ENCODE data around the gene C10orf90.

GRCh38 chr10:126561294-126561920 lies 109.1 kb downstream of the C10orf90 start:
- TF ChIP-seq CTCF (IDR thresholded peaks at IDR 0.05) (no peak), SIN3A (IDR thresholded peaks at IDR 0.05; ENCODE audit: borderline replicate concordance, insufficient read depth, low read depth, low read length) (no peak), REST (IDR thresholded peaks at IDR 0.05; ENCODE audit: insufficient read depth in 1 of 2, low read depth in 2 of 2, low read length in 1 of 2) (no peak), POLR2AphosphoS5 (IDR thresholded peaks at IDR 0.05; ENCODE audit: low read depth, low read length) (no peak), TCF7L2 (IDR thresholded peaks at IDR 0.05; ENCODE audit: low read depth, low read length) (no peak)
